Activated naive CD4-positive, alpha-beta T cell treated with Interleukin-2 at 50 U/mL for 16 hours (primary cell): Measurements from ENCODE around the gene ADRA2B.
A peak's percentile ranks its signal among the peaks of the same experiment; 100 is the strongest.
"Not testable (repeated sequence)": the region's sequence is repeated elsewhere in the genome, so short reads cannot be mapped to it uniquely, and the experiment has no call there.

Experiments used
- DNase-seq: peaks from one replicate; pipeline ENCODE4 v3.0.0-alpha.2; 2020

ADRA2B gene

GRCh38 chr2:96116424-96116878 lies at the start of gene ADRA2B:
Gene ADRA2B (minus strand): TSS chr2:96116571. CDS start chr2:96116149, 422 bp downstream.
- DNase-seq = peak; percentile 73

- peak; percentile 63 for DNase-seq
Measured at GRCh38 chr2:96164459-96165184, 48.3 kb upstream of the ADRA2B start.

GRCh38 chr2:96163768-96164429 lies 47.5 kb upstream of the ADRA2B start:
- DNase-seq = peak; percentile 83

GRCh38 chr2:96163415-96163767 lies 47.0 kb upstream of the ADRA2B start:
- DNase-seq = no peak

- DNase-seq = no peak
Measured at GRCh38 chr2:96161898-96162297, 45.5 kb upstream of the ADRA2B start.

GRCh38 chr2:96160366-96160765 lies 44.0 kb upstream of the ADRA2B start:
- DNase-seq = not testable (repeated sequence)

- DNase-seq = peak; percentile 56
Measured at GRCh38 chr2:96159084-96159830, 42.9 kb upstream of the ADRA2B start.

- DNase-seq = no peak
Measured at GRCh38 chr2:96158554-96158940, 42.2 kb upstream of the ADRA2B start.

GRCh38 chr2:96157649-96158553 lies 41.5 kb upstream of the ADRA2B start:
- DNase-seq = peak; percentile 96

GRCh38 chr2:96156926-96157648 lies 40.7 kb upstream of the ADRA2B start:
- DNase-seq = no peak

GRCh38 chr2:96156011-96156820 lies 39.8 kb upstream of the ADRA2B start:
- DNase-seq = peak; percentile 63

GRCh38 chr2:96154506-96155380 lies 38.4 kb upstream of the ADRA2B start:
- DNase-seq = no peak

GRCh38 chr2:96153991-96154431 lies 37.6 kb upstream of the ADRA2B start:
- DNase-seq = no peak

GRCh38 chr2:96153291-96153713 lies 36.9 kb upstream of the ADRA2B start:
- DNase-seq = no peak

- DNase-seq = no peak
Measured at GRCh38 chr2:96152304-96153161, 36.2 kb upstream of the ADRA2B start.

GRCh38 chr2:96151595-96152303 lies 35.4 kb upstream of the ADRA2B start:
- DNase-seq = no peak

GRCh38 chr2:96150791-96151594 lies 34.6 kb upstream of the ADRA2B start:
- no peak for DNase-seq
